Activated CD8-positive, alpha-beta T cell treated with anti-CD3 and anti-CD28 coated beads, Interleukin-2, amount 10 ng/mL, durations not matched to agents 7 days and 5 days (primary cell): ENCODE results near the gene MYO15B. TPM values are rescaled to one million over a fixed set of nuclear protein-coding genes. Genes with fewer than 3 reads are reported as not detected.
A peak's percentile ranks its signal among the peaks of the same experiment; 100 is the strongest.

Experiments used
- ATAC-seq: fragments of 150-1000 bp; cut with Tn5 transposase; one replicate; pipeline ENCODE4 v1.10.0; 2021; ENCODE audit warnings: moderate library complexity
- CTCF ChIA-PET: fragments of 350-600 bp; sonication (Branson Sonifier 250); formaldehyde crosslinking; loops from one replicate; lab custom pipeline; 2021; ENCODE audit warnings: antibody characterized with exemption; lab: Charles Lee
- POLR2A ChIA-PET: fragments of 350-600 bp; sonication (Branson Sonifier 250); formaldehyde crosslinking; loops from one replicate; lab custom pipeline; 2021; ENCODE audit warnings: antibody characterized with exemption; lab: Charles Lee
- DNase-seq: peaks from one replicate; pipeline ENCODE4 v3.0.0-alpha.2; 2020
- H3K27ac Mint-ChIP-seq: one replicate; pipeline ENCODE4 v1.8.0; 2021; ENCODE audit warnings: mild to moderate bottlenecking, mixed read lengths
- H3K27me3 Mint-ChIP-seq: one replicate; pipeline ENCODE4 v1.8.0; 2021; ENCODE audit warnings: low read depth, mixed read lengths
- H3K36me3 Mint-ChIP-seq: one replicate; pipeline ENCODE4 v1.8.0; 2021; ENCODE audit warnings: low read depth, mixed read lengths
- H3K4me1 Mint-ChIP-seq: one replicate; pipeline ENCODE4 v1.8.0; 2021; ENCODE audit warnings: low read depth, mixed read lengths
- H3K4me3 Mint-ChIP-seq: one replicate; pipeline ENCODE4 v1.8.0; 2021; ENCODE audit warnings: mild to moderate bottlenecking, mixed read lengths
- H3K9me3 Mint-ChIP-seq: one replicate; pipeline ENCODE4 v1.8.0; 2022; ENCODE audit warnings: mixed read lengths; ENCODE audit not compliant: insufficient read depth
- total RNA-seq, 2 experiments: library from RNA; stranded (reverse); gene quantifications; one replicate each; pipeline ENCODE4 v1.2.3, GENCODE V29; 2021

Gene MYO15B
- 10 to 100 TPM; 26.9 to 27.8 TPM for total RNA-seq

DNA sequence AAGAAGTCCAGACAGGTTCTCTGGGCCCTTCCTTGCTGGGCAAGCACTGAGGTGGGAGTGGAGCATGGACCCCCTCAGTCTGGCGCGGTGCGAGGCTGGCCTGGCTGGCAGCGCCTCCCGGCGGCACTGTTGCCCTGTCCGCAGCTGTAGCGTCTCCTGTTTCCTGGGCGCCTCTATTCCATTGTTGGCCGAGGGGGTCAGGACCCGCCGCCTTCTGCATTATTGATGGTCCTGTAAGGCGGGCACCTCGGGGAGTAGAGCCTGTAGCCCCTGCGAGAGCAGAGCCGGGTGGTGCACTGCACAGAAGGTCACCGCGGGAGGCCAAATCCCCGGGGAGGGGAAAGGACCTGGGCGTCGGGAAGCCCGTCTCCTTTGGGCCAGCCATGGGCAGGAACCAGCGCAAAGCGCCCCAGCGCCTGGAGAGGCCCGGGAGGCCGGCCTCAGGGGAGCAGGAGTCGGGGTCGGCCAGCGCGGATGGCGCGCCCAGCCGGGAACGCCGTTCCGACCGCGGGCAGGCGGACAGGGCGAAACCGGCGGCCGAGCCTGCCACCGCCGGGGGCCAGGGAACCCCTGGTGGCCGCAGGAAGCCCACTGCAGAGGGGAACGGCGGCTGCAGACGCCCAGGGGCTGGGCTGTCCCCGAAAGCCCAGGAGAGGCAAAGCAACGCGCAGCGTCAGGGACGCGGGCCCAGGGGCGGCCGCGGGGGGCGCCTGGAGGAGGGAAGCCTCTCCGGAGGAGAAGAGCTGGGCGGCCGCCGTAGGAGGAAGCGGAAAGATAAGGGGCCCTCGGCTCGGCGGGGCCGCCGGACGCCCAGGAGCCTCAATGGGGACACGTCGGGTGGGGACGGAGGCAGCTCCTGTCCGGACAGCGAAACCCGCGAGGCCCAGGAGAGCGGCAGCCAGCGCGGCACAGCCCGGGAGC is at the start of gene MYO15B:
MYO15B (plus strand) TSS at position 126 of the 921 bp plus-strand sequence; CDS start at position 384, 258 bp downstream.
- Mint-ChIP-seq H3K9me3 (no peaks in the 10 kb centered on the region), H3K27me3 (peaks cover 18% of the 10 kb centered on the region), H3K27ac (peak within 1 kb of the TSS; percentile 66), H3K4me1 (peaks cover 24% of the 10 kb centered on the region), H3K36me3 (no peaks in the 10 kb centered on the region), H3K4me3 (peak within 1 kb of the TSS; percentile 64)
- ATAC-seq = peak; percentile 43
- CTCF ChIA-PET = interaction anchor here (0.6 to 1.8 kb wide), 24 partner anchors 8 to 798 kb away, joined by 3 to 13 read pairs (median 4); partner anchors contain the start of genes GGA3, MIF4GD, MRPS7 and SMIM5
- POLR2A ChIA-PET = interaction anchor here (0.7 to 1.7 kb wide), 5 partner anchors 9 to 132 kb away, joined by 3 to 8 read pairs (median 3); partner anchors contain the start of genes TMEM94 and TSEN54
- peak; percentile 71 for DNase-seq

DNA sequence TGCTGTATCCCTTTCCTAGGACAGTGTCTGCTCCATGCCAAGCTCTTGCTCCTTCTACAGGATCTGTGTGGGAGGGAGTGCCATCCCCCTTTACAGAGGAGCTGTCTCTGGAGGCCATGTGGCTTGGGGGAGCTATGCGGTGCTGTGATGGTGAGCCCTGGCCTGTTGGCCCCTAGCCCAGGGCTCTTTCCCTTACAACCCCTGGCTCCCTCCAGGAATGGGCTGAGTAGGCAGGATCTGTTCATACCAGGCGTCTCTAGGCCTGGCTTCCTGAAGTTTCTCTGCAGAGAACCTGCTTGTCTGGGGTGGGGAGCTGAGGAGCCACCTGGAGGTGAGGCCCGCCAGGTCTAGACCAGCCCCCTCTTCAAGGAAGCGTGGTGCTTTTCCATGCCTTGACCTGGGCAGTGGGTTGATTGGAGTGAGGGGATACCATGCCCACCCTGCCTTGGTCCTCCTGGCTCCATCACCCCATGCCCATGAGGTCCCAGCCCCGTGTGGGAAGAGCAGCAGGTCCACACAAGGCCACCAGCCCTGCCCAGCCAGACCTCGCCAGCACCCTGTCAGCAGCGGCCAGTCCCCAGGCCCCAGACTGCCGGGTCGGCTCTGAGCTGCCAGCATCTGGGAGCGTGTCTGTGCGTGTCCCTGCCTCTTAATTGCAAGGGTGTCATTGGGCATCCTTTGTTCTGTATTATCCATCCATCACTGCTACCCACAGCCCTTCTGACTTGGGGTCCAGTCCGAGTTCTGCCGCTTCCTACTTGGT is 47.5 kb upstream of the MYO15B start:
- Mint-ChIP-seq H3K4me1 (peaks cover 13% of the 10 kb centered on the region), H3K27ac (no peak overlapping the region), H3K9me3 (no peaks in the 10 kb centered on the region), H3K4me3 (no peak overlapping the region), H3K36me3 (no peaks in the 10 kb centered on the region), H3K27me3 (no peaks in the 10 kb centered on the region)
- CTCF ChIA-PET = interaction anchor here (0.8 to 1.1 kb wide), 2 partner anchors 22 to 426 kb away, joined by 3 read pairs; no protein-coding TSS in a partner anchor
- POLR2A ChIA-PET = no interaction called here
- ATAC-seq = no peak
- no peak for DNase-seq

GRCh38 chr17:75540923-75541503 is 46.6 kb upstream of the MYO15B start:
- Mint-ChIP-seq H3K4me3 (no peak overlapping the region), H3K4me1 (peaks cover 4% of the 10 kb centered on the region), H3K27ac (peak overlapping the region; percentile 27), H3K9me3 (no peaks in the 10 kb centered on the region), H3K36me3 (no peaks in the 10 kb centered on the region), H3K27me3 (no peaks in the 10 kb centered on the region)
- CTCF ChIA-PET = no interaction called here
- POLR2A ChIA-PET = no interaction called here
- no peak for ATAC-seq
- DNase-seq = no peak

DNA sequence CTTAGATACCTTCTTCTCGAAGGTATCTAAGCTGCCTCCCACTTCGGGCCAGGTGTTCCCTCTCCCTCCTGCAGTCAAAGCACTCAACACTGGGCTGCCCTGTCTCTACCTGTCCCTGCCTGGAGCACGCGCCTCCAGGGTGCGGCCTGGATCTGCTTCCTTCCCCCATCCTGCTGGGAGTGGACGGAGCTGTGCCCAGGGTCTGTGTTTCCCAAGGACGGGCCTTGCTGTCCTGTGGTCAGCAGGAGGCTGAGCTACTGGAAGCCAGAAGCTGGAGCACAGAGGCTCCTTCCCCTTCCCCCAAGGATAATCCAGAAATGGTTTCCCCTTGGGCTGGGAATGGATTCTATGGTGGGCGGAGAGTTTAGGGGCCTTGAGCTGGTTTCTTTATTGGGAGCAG is 45.4 kb upstream of the MYO15B start:
- ATAC-seq = no peak
- CTCF ChIA-PET = interaction anchor here (2.0 kb wide), 1 partner anchor 26 kb away, joined by 7 read pairs; the partner anchor contains the start of gene TSEN54
- Mint-ChIP-seq H3K27ac (no peak overlapping the region), H3K9me3 (no peaks in the 10 kb centered on the region), H3K27me3 (no peaks in the 10 kb centered on the region), H3K4me3 (no peak overlapping the region), H3K36me3 (no peaks in the 10 kb centered on the region), H3K4me1 (no peaks in the 10 kb centered on the region)
- DNase-seq = no peak
- POLR2A ChIA-PET = no interaction called here

DNA sequence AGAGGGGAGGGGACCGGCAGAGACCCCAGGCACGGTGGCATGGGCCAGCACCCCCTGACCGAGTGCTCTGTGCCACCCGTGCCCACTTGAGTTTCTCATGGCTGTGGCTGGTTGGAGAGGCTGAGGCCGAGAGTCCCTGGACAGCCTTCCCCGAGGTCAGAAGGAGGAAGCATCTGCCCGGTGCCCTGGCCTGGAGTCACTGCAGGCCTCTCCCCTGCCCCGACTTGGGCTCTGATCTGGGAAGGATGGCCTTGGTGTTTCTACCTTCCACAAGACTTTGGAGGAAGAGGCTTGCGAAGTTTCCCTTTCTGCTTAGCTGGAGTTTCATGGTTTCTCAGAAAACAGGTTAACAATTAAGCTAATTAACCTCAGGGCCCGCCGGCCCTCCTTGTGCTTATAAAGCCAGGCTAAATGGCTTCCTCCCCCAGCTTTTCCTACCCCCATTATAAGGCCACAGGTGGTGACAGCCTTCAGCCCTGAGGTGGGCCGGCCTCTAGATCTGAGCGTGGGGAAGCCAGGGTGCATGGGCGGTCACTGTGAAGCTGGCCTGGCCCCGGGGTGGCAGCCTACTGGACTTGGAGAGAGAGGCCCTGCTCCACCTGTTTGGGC is 44.8 kb upstream of the MYO15B start:
- DNase-seq (no peak), ATAC-seq (no peak)
- Mint-ChIP-seq H3K27me3 (no peaks in the 10 kb centered on the region), H3K36me3 (no peaks in the 10 kb centered on the region), H3K4me1 (no peaks in the 10 kb centered on the region), H3K4me3 (no peak overlapping the region), H3K9me3 (no peaks in the 10 kb centered on the region), H3K27ac (no peak overlapping the region)
- ChIA-PET CTCF (interaction anchor here (2.0 kb wide), 1 partner anchor 26 kb away, joined by 7 read pairs; the partner anchor contains the start of gene TSEN54), POLR2A (no interaction called here)

- no peak for DNase-seq
- CTCF ChIA-PET = interaction anchor here (1.4 to 2.0 kb wide), 2 partner anchors 9 to 28 kb away, joined by 3 to 7 read pairs; partner anchors contain the start of gene TSEN54
- H3K4me3 Mint-ChIP-seq = no peak overlapping the region
- H3K36me3 Mint-ChIP-seq = no peaks in the 10 kb centered on the region
- H3K9me3 Mint-ChIP-seq = no peaks in the 10 kb centered on the region
- H3K4me1 Mint-ChIP-seq = no peaks in the 10 kb centered on the region
- ATAC-seq = no peak
- H3K27ac Mint-ChIP-seq = no peak overlapping the region
- POLR2A ChIA-PET = no interaction called here
- no peaks in the 10 kb centered on the region for H3K27me3 Mint-ChIP-seq
Observed at GRCh38 chr17:75544250-75544649, 43.4 kb upstream of the MYO15B start.

- Mint-ChIP-seq H3K9me3 (no peaks in the 10 kb centered on the region), H3K27me3 (no peaks in the 10 kb centered on the region), H3K27ac (no peak overlapping the region), H3K36me3 (no peaks in the 10 kb centered on the region), H3K4me1 (no peaks in the 10 kb centered on the region), H3K4me3 (no peak overlapping the region)
- no peak for ATAC-seq
- ChIA-PET CTCF (no interaction called here), POLR2A (no interaction called here)
- no peak for DNase-seq
Observed at GRCh38 chr17:75546181-75546580, 41.4 kb upstream of the MYO15B start.

DNA sequence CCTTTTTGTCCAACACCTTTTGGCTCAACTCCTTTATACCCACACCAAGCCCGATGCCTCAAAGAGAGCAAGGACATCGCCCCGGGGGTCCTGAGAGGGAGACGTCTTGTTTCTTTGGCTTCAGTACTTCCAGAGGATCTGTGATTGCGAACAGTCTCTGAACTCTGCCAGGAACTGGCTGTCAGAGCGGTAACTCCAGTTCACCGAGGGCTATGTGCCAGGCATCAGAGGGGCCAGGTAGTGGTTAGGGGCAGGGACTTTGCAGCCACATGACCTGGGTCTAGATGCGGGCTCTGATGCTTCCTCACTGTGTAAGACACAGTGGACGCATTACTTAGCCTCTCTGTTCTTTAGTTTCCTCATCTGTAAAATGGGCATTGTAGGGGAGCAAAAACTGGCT is 40.5 kb upstream of the MYO15B start:
- DNase-seq (no peak), ATAC-seq (no peak)
- no peak overlapping the region for H3K27ac Mint-ChIP-seq
- POLR2A ChIA-PET = no interaction called here
- no peaks in the 10 kb centered on the region for H3K4me1 Mint-ChIP-seq
- H3K4me3 Mint-ChIP-seq = no peak overlapping the region
- CTCF ChIA-PET = no interaction called here
- no peaks in the 10 kb centered on the region for H3K27me3 Mint-ChIP-seq
- no peaks in the 10 kb centered on the region for H3K36me3 Mint-ChIP-seq
- no peaks in the 10 kb centered on the region for H3K9me3 Mint-ChIP-seq

DNA sequence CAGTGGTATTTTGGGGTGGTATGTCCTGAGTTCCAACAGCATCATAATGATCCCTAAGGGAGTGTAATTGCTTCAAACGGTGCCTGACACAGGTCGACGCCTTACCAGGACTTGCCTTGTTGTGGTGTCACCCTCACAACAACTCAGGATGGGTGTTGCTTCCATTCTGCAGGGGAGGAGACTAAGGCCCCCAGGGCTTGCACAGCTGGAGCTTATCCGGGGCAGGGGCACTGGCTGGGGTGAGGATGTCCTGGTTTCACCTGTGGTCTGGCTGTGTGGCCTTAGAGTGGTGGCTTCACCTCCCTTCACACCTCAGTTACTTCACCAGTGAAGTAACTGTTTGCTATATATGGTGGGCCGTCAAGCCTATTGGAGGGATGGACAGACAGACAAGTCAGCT is 38.8 kb upstream of the MYO15B start:
- no peaks in the 10 kb centered on the region for H3K27me3 Mint-ChIP-seq
- no peak for DNase-seq
- no peak overlapping the region for H3K27ac Mint-ChIP-seq
- ChIA-PET CTCF (no interaction called here), POLR2A (no interaction called here)
- no peaks in the 10 kb centered on the region for H3K9me3 Mint-ChIP-seq
- H3K4me3 Mint-ChIP-seq = no peak overlapping the region
- no peak for ATAC-seq
- no peaks in the 10 kb centered on the region for H3K4me1 Mint-ChIP-seq
- no peaks in the 10 kb centered on the region for H3K36me3 Mint-ChIP-seq

DNA sequence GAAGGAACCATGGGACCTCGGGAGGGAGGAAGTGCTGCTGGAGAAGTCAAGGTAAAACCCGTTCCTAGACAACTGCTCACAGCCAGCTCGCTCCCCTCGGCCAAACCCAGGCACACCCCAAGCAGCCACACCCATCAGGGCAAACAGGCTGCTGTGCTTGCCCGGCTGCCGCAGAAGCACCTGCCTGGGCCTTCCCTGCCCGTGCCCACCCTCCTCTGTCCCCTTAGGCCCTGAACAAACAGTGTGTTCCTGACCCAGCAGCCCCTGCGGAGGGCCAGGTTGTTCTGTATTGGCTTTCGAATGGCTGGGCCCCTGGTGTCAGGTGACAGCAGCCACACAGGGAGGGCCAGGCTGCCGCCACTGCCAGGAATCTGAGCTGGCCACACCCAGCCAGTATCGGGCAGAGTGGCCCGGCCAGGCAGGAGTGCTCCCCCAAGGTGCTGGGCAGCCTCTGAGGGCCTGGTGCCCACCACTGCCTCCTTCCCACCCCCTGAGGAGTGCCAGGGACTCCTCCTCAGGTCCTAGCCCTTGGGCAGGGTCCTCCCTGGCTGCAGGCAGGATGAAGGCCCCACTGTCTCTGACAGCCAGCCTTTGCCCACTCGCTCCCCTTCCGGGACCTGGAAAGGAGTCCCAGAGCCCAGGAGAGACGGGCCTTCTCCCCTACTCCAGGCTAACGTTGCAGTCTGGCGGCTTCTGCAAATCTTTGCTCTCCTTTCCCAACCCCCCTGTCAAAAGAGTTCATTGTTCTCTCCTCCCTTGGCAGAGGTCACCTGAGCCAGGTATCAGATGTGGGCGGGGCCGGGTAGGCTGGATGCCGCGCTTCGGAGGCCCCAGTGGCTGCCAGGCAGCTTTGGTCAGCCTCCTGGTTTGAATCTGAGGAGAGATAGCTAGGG is 38.1 kb upstream of the MYO15B start:
- POLR2A ChIA-PET = no interaction called here
- no peaks in the 10 kb centered on the region for H3K4me1 Mint-ChIP-seq
- DNase-seq (no peak), ATAC-seq (no peak)
- no peak overlapping the region for H3K4me3 Mint-ChIP-seq
- no peaks in the 10 kb centered on the region for H3K27me3 Mint-ChIP-seq
- H3K27ac Mint-ChIP-seq = no peak overlapping the region
- CTCF ChIA-PET = no interaction called here
- H3K9me3 Mint-ChIP-seq = no peaks in the 10 kb centered on the region
- no peaks in the 10 kb centered on the region for H3K36me3 Mint-ChIP-seq

- DNase-seq (no peak), ATAC-seq (no peak)
- Mint-ChIP-seq H3K4me3 (no peak overlapping the region), H3K36me3 (no peaks in the 10 kb centered on the region), H3K9me3 (no peaks in the 10 kb centered on the region), H3K27me3 (no peaks in the 10 kb centered on the region), H3K4me1 (no peaks in the 10 kb centered on the region), H3K27ac (no peak overlapping the region)
- ChIA-PET CTCF (no interaction called here), POLR2A (no interaction called here)
Observed at GRCh38 chr17:75550139-75550465, 37.5 kb upstream of the MYO15B start.
